SK-N-SH treated with all-trans-retinoic acid at 6 μM for 48 hours (cell line): Measurements from ENCODE around the gene TTC23L.

Source experiments
- ATAC-seq: fragments of 200-7000 bp; cut with Tn5 transposase; 3 replicates; pipeline ENCODE4 v1.9.1; 2020; ENCODE audit warnings: mild to moderate bottlenecking, moderate library complexity
- ARNTL ChIP-seq: fragments of 450-650 bp; formaldehyde crosslinking; IDR thresholded peaks from 2 replicates; pipeline ENCODE4 v1.5.0; 2020; ENCODE audit warnings: low read depth, mild to moderate bottlenecking, moderate library complexity, borderline replicate concordance
- CSDC2 ChIP-seq: fragments of 250-450 bp; sonication (Bioruptor Pico); IDR thresholded peaks from 2 replicates; pipeline ENCODE4 v1.5.0; 2020; ENCODE audit warnings: mild to moderate bottlenecking, moderate library complexity
- CSRNP3 ChIP-seq: fragments of 250-450 bp; sonication (Bioruptor Pico); IDR thresholded peaks from 2 replicates; pipeline ENCODE4 v1.5.1; 2021; ENCODE audit warnings: mild to moderate bottlenecking, moderate library complexity
- ESRRG ChIP-seq: fragments of 250-450 bp; sonication (Bioruptor Pico); IDR thresholded peaks from 2 replicates; pipeline ENCODE4 v1.6.1; 2021; ENCODE audit warnings: mild to moderate bottlenecking
- GLIS3 ChIP-seq: fragments of 250-450 bp; sonication (Bioruptor Pico); IDR thresholded peaks from 2 replicates; pipeline ENCODE4 v1.5.0; 2020; ENCODE audit warnings: mild to moderate bottlenecking, moderate library complexity
- OSR1 ChIP-seq: fragments of 250-450 bp; sonication (Bioruptor Pico); IDR thresholded peaks from 2 replicates; pipeline ENCODE4 v1.8.0; 2022; ENCODE audit warnings: moderate library complexity, mild to moderate bottlenecking, inconsistent platforms
- PPARA ChIP-seq: fragments of 250-450 bp; sonication (Bioruptor Pico); IDR thresholded peaks from 2 replicates; pipeline ENCODE4 v1.5.0; 2020; ENCODE audit warnings: mild to moderate bottlenecking, borderline replicate concordance
- RARB ChIP-seq: fragments of 250-450 bp; sonication (Bioruptor Pico); IDR thresholded peaks from 2 replicates; pipeline ENCODE4 v1.8.0; 2021; ENCODE audit warnings: mild to moderate bottlenecking, moderate library complexity
- SNAI2 ChIP-seq: fragments of 250-450 bp; sonication (Bioruptor Pico); IDR thresholded peaks from 2 replicates; pipeline ENCODE4 v1.5.0; 2020; ENCODE audit warnings: mild to moderate bottlenecking, moderate library complexity
- TCF4 ChIP-seq: fragments of 250-450 bp; sonication (Bioruptor Pico); IDR thresholded peaks from 2 replicates; pipeline ENCODE4 v1.8.0; 2021; ENCODE audit warnings: mild to moderate bottlenecking, moderate library complexity, borderline replicate concordance
- TOX ChIP-seq: fragments of 250-450 bp; sonication (Bioruptor Pico); IDR thresholded peaks from 2 replicates; pipeline ENCODE4 v1.8.0; 2021; ENCODE audit warnings: mild to moderate bottlenecking, moderate library complexity, borderline replicate concordance
- TSHZ2 ChIP-seq: fragments of 250-450 bp; sonication (Bioruptor Pico); IDR thresholded peaks from 2 replicates; pipeline ENCODE4 v1.5.0; 2020; ENCODE audit warnings: mild to moderate bottlenecking, moderate library complexity
- ZC3H10 ChIP-seq: fragments of 250-450 bp; sonication (Bioruptor Pico); IDR thresholded peaks from 2 replicates; pipeline ENCODE4 v1.5.1; 2021; ENCODE audit warnings: mild to moderate bottlenecking, moderate library complexity
- ZFP3 ChIP-seq: fragments of 250-450 bp; sonication (Bioruptor Pico); IDR thresholded peaks from 2 replicates; pipeline ENCODE4 v1.5.0; 2020; ENCODE audit warnings: mild to moderate bottlenecking, moderate library complexity
- ZNF565 ChIP-seq: fragments of 450-650 bp; formaldehyde crosslinking; conservative IDR thresholded peaks from 2 replicates; pipeline ENCODE4 v1.5.0; 2020; ENCODE audit warnings: low read depth, mild to moderate bottlenecking, moderate library complexity
- ZNF70 ChIP-seq: fragments of 450-650 bp; formaldehyde crosslinking; IDR thresholded peaks from 2 replicates; pipeline ENCODE4 v1.5.0; 2020; ENCODE audit warnings: mild to moderate bottlenecking, moderate library complexity
- ZNF8 ChIP-seq: fragments of 450-650 bp; formaldehyde crosslinking; IDR thresholded peaks from 2 replicates; pipeline ENCODE4 v1.5.0; 2020; ENCODE audit warnings: mild to moderate bottlenecking, moderate library complexity
- TF ChIP-seq, protein P1 (sequence below): fragments of 250-450 bp; sonication (Bioruptor Pico); IDR thresholded peaks from 2 replicates; pipeline ENCODE4 v1.8.0; 2021; ENCODE audit warnings: low read depth, mild to moderate bottlenecking, moderate library complexity, borderline replicate concordance
- TF ChIP-seq, protein P2 (sequence below): fragments of 250-450 bp; sonication (Bioruptor Pico); IDR thresholded peaks from 2 replicates; pipeline ENCODE4 v1.5.1; 2020; ENCODE audit warnings: low read depth, mild to moderate bottlenecking, moderate library complexity
- TF ChIP-seq, protein P3 (sequence below): fragments of 250-450 bp; sonication (Bioruptor Pico); IDR thresholded peaks from 2 replicates; pipeline ENCODE4 v1.8.0; 2020; ENCODE audit warnings: mild to moderate bottlenecking, moderate library complexity, borderline replicate concordance

Gene TTC23L

GRCh38 chr5:34854459-34855174 lies 15.7 kb downstream of the TTC23L start:
- TF ChIP-seq ZC3H10 (CRISPR knock-in tag) (no peak), TCF4 (CRISPR knock-in tag) (no peak), CSDC2 (CRISPR knock-in tag) (no peak)
- no peak for ATAC-seq

DNA sequence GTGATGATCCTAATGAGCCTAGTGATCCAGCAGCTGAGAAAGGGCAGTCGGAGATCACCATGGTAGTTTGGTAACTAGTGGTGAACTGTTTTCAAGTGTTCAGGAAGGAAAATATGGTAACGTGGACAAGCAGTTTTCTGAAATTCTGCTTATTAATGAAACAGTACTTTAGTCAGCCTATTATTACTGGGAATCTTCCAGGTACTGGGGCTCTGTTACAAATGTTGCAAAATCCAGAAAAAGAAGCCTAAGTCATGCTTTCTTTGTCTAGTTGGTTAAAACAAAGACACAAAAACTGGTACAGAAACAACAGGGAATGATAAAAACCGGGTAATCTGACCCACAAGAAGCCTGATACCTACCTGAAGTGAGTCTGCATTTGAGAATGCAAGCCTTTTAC lies 18.2 kb downstream of the TTC23L start:
- no peak for ATAC-seq
- TF ChIP-seq ESRRG (CRISPR knock-in tag) (no peak), RARB (CRISPR knock-in tag) (no peak), ARNTL (CRISPR knock-in tag) (no peak), PPARA (no peak), CSDC2 (CRISPR knock-in tag) (no peak), GLIS3 (CRISPR knock-in tag) (no peak), ZC3H10 (CRISPR knock-in tag) (no peak), ZFP3 (CRISPR knock-in tag) (no peak), SNAI2 (no peak), OSR1 (CRISPR knock-in tag) (no peak), TSHZ2 (CRISPR knock-in tag) (no peak), ZNF565 (CRISPR knock-in tag) (no peak), TOX (CRISPR knock-in tag) (no peak), CSRNP3 (no peak), ZNF8 (CRISPR knock-in tag) (no peak)
- TF ChIP-seq, protein P1, sequence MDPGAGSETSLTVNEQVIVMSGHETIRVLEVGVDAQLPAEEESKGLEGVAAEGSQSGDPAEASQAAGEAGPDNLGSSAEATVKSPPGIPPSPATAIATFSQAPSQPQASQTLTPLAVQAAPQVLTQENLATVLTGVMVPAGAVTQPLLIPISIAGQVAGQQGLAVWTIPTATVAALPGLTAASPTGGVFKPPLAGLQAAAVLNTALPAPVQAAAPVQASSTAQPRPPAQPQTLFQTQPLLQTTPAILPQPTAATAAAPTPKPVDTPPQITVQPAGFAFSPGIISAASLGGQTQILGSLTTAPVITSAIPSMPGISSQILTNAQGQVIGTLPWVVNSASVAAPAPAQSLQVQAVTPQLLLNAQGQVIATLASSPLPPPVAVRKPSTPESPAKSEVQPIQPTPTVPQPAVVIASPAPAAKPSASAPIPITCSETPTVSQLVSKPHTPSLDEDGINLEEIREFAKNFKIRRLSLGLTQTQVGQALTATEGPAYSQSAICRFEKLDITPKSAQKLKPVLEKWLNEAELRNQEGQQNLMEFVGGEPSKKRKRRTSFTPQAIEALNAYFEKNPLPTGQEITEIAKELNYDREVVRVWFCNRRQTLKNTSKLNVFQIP (CRISPR knock-in tag): no peak

GRCh38 chr5:34857894-34858293 lies 18.9 kb downstream of the TTC23L start:
- ATAC-seq: no peak
- TF ChIP-seq, protein P2, sequence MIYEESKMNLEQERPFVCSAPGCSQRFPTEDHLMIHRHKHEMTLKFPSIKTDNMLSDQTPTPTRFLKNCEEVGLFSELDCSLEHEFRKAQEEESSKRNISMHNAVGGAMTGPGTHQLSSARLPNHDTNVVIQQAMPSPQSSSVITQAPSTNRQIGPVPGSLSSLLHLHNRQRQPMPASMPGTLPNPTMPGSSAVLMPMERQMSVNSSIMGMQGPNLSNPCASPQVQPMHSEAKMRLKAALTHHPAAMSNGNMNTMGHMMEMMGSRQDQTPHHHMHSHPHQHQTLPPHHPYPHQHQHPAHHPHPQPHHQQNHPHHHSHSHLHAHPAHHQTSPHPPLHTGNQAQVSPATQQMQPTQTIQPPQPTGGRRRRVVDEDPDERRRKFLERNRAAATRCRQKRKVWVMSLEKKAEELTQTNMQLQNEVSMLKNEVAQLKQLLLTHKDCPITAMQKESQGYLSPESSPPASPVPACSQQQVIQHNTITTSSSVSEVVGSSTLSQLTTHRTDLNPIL: no peak
- TF ChIP-seq, protein P1 (CRISPR knock-in tag): no peak
- TF ChIP-seq, protein P3, sequence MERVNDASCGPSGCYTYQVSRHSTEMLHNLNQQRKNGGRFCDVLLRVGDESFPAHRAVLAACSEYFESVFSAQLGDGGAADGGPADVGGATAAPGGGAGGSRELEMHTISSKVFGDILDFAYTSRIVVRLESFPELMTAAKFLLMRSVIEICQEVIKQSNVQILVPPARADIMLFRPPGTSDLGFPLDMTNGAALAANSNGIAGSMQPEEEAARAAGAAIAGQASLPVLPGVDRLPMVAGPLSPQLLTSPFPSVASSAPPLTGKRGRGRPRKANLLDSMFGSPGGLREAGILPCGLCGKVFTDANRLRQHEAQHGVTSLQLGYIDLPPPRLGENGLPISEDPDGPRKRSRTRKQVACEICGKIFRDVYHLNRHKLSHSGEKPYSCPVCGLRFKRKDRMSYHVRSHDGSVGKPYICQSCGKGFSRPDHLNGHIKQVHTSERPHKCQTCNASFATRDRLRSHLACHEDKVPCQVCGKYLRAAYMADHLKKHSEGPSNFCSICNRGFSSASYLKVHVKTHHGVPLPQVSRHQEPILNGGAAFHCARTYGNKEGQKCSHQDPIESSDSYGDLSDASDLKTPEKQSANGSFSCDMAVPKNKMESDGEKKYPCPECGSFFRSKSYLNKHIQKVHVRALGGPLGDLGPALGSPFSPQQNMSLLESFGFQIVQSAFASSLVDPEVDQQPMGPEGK (CRISPR knock-in tag): no peak
- TF ChIP-seq OSR1 (CRISPR knock-in tag) (no peak), CSRNP3 (no peak), ZFP3 (CRISPR knock-in tag) (no peak), ZNF70 (no peak), PPARA (no peak), CSDC2 (CRISPR knock-in tag) (no peak)
